K562 (cell line): ENCODE measurements around the gene ST3GAL3. TPM values are rescaled to one million over a fixed set of nuclear protein-coding genes. Genes with fewer than 3 reads are reported as not detected.

ENCODE experiments used
- ATAC-seq: fragments of 200-7000 bp; cut with Tn5 transposase; 3 replicates; pipeline ENCODE4 v1.9.1; 2020; ENCODE audit warnings: moderate library complexity
- BruUV-seq: library from RNA; stranded (reverse); fragments of 400-500 nt; replicated peaks from 2 replicates; lab custom pipeline; 2021; lab: Mats Ljungman, UMichigan
- CTCF ChIA-PET: fragments of 300-600 bp; formaldehyde crosslinking; extraction: SDS; loops from one replicate; lab custom pipeline; 2021; ENCODE audit warnings: low intra/inter-chr PET ratio; lab: Yijun Ruan, JAX
- POLR2A ChIA-PET: fragments of 300-600, 350-650 bp; sonication (Branson Sonifier 250); formaldehyde crosslinking; extraction: SDS; loops from one replicate; lab custom pipeline; 2021; ENCODE audit warnings: antibody characterized with exemption, inconsistent platforms; lab: Yijun Ruan, JAX
- DNase-seq, 4 experiments: peaks; one replicate each; pipeline versions ENCODE4 v3.0.0 to v3.0.0-alpha.2; 2011 to 2018; ENCODE audit warnings: low spot score in 3 of 4, mixed read lengths in 3 of 4; ENCODE audit errors: extremely low read depth in 1 of 4
- FAIRE-seq: peaks from 2 replicates; lab custom pipeline; 2011; peaks lifted over from hg19 to GRCh38; lab: Jason Lieb, UNC
- H2AFZ ChIP-seq: 2 replicates; pipeline ENCODE4 v1.6.0; 2011; ENCODE audit warnings: low read depth, low read length, control low read depth, inconsistent platforms
- H3K27ac ChIP-seq: fragments of 200-600 bp; 3 replicates; pipeline ENCODE4 v1.8.0; 2011; ENCODE audit warnings: low read depth, mild to moderate bottlenecking, control low read depth, inconsistent platforms, low read length, moderate library complexity, mixed read lengths; ENCODE audit errors: extremely low read depth
- H3K27me3 ChIP-seq, 2 experiments: fragments of 300-600 bp in 1 of 2; 2 replicates in 1 of 2; 3 replicates in 1 of 2; pipeline versions ENCODE4 v1.6.0 to v1.8.0; 2011; ENCODE audit warnings: inconsistent platforms in 2 of 2, low read length in 2 of 2, mild to moderate bottlenecking in 1 of 2, mixed read lengths in 1 of 2, moderate library complexity in 1 of 2; ENCODE audit not compliant: control insufficient read depth in 2 of 2, insufficient read depth in 2 of 2
- H3K36me3 ChIP-seq: fragments of 300-600 bp; 3 replicates; pipeline ENCODE4 v1.8.0; 2011; ENCODE audit warnings: mild to moderate bottlenecking, low read length, inconsistent platforms; ENCODE audit not compliant: control insufficient read depth, insufficient read depth
- H3K4me1 ChIP-seq, 2 experiments: fragments of 200-600 bp in 1 of 2; replicated peaks in 1 of 2; 2 replicates in 1 of 2; 3 replicates in 1 of 2; pipeline versions ENCODE4 v1.5.1 to v1.8.0; 2011; ENCODE audit warnings: inconsistent platforms in 2 of 2, low read length in 2 of 2, mild to moderate bottlenecking in 1 of 2, mixed read lengths in 1 of 2, moderate library complexity in 1 of 2; ENCODE audit not compliant: control insufficient read depth in 2 of 2, insufficient read depth in 2 of 2
- H3K4me2 ChIP-seq: 2 replicates; pipeline ENCODE4 v1.6.1; 2011; ENCODE audit warnings: low read length, control low read depth, inconsistent platforms, mixed read lengths; ENCODE audit not compliant: insufficient read depth
- H3K4me3 ChIP-seq: fragments of 200-600 bp; sonication (generic), shearing (Covaris generic); 2 replicates; pipeline ENCODE4 v1.5.1; 2016; ENCODE audit warnings: control low read depth, inconsistent platforms
- H3K79me2 ChIP-seq: fragments of 200-600 bp; 3 replicates; pipeline ENCODE4 v1.8.0; 2011; ENCODE audit warnings: low read length, inconsistent platforms; ENCODE audit not compliant: control insufficient read depth, insufficient read depth
- H3K9ac ChIP-seq, 2 experiments: 2 replicates each; pipeline versions ENCODE4 v1.6.0 to v1.6.1; 2011; ENCODE audit warnings: low read depth in 2 of 2, low read length in 2 of 2, control low read depth in 1 of 2, inconsistent platforms in 1 of 2, mild to moderate bottlenecking in 1 of 2, mixed read lengths in 1 of 2; ENCODE audit not compliant: insufficient read depth in 1 of 2
- H3K9me1 ChIP-seq: one replicate; pipeline ENCODE4 v1.6.0; 2011; ENCODE audit warnings: inconsistent platforms, mild to moderate bottlenecking, low read length, moderate library complexity; ENCODE audit not compliant: control insufficient read depth, insufficient read depth
- H3K9me3 ChIP-seq: replicated peaks from 2 replicates; pipeline ENCODE4 v1.5.1; 2011; ENCODE audit warnings: low read depth, low read length, inconsistent platforms; ENCODE audit not compliant: control insufficient read depth, insufficient read depth
- H4K20me1 ChIP-seq: replicated peaks from 2 replicates; pipeline ENCODE4 v1.6.1; 2011; ENCODE audit warnings: low read length, inconsistent platforms, mixed read lengths; ENCODE audit not compliant: control insufficient read depth, insufficient read depth
- ATF2 ChIP-seq: sonication (generic); formaldehyde crosslinking; IDR thresholded peaks from 2 replicates; pipeline ENCODE4 v1.8.1; 2022; ENCODE audit warnings: missing genetic modification reagents
- BHLHE40 ChIP-seq: IDR thresholded peaks from 2 replicates; pipeline ENCODE4 v1.6.1; 2011; ENCODE audit warnings: low read length, improper control_type of control experiment
- CBFA2T3 ChIP-seq: fragments of 450-650 bp; IDR thresholded peaks from 2 replicates; pipeline ENCODE4 v1.6.1; 2017
- DIDO1 ChIP-seq: fragments of 450-650 bp; IDR thresholded peaks from 2 replicates; pipeline ENCODE4 v1.6.1; 2016; ENCODE audit warnings: low read depth, missing biosample characterization, missing genetic modification characterization
- EGR1 ChIP-seq: fragments of 450-650 bp; conservative IDR thresholded peaks from 2 replicates; pipeline ENCODE4 v1.6.1; 2017; ENCODE audit warnings: mild to moderate bottlenecking
- HES1 ChIP-seq: fragments of 450-650 bp; IDR thresholded peaks from 2 replicates; pipeline ENCODE4 v1.6.1; 2016; ENCODE audit warnings: low read depth, mild to moderate bottlenecking, moderate library complexity
- KDM4B ChIP-seq, 2 experiments: fragments of 450-650 bp in 1 of 2; sonication (generic) in 1 of 2; IDR thresholded peaks; 2 replicates each; pipeline ENCODE4 v1.6.1; 2016 to 2017; ENCODE audit warnings: borderline replicate concordance in 2 of 2, antibody characterized with exemption in 1 of 2, low read depth in 1 of 2, mild to moderate bottlenecking in 1 of 2
- MEF2D ChIP-seq: conservative IDR thresholded peaks from 2 replicates; pipeline ENCODE4 v1.6.1; 2016; ENCODE audit warnings: low read depth, missing genetic modification characterization, missing compliant biosample characterization
- MITF ChIP-seq: IDR thresholded peaks from 2 replicates; pipeline ENCODE4 v1.6.1; 2014; ENCODE audit warnings: antibody characterized with exemption
- MLX ChIP-seq, 2 experiments: fragments of 450-650 bp in 1 of 2; sonication (generic) in 1 of 2; formaldehyde crosslinking; conservative IDR thresholded peaks; 2 replicates each; pipeline versions ENCODE4 v1.4.0 to v1.8.1; 2020 to 2022; ENCODE audit warnings: mild to moderate bottlenecking in 1 of 2, missing genetic modification reagents in 1 of 2
- PCBP1 ChIP-seq: fragments of 200-400 bp; formaldehyde crosslinking; IDR thresholded peaks from 2 replicates; pipeline ENCODE4 v1.6.1; 2018; ENCODE audit warnings: mild to moderate bottlenecking, low read depth, low read length; ENCODE audit not compliant: poor library complexity, severe bottlenecking
- PRPF4 ChIP-seq: fragments of 200-400 bp; formaldehyde crosslinking; IDR thresholded peaks from one replicate; pipeline ENCODE4 v1.6.1; 2017; ENCODE audit warnings: low read length, low read depth, mild to moderate bottlenecking; ENCODE audit not compliant: insufficient read depth, poor library complexity, severe bottlenecking
- SMAD1 ChIP-seq: fragments of 150-350 bp; IDR thresholded peaks from 2 replicates; pipeline ENCODE4 v1.6.1; 2014; ENCODE audit warnings: low read length, low read depth; ENCODE audit not compliant: partially characterized antibody
- TFAP4 ChIP-seq: sonication (generic); formaldehyde crosslinking; IDR thresholded peaks from 2 replicates; pipeline ENCODE4 v1.8.0; 2022; ENCODE audit warnings: missing genetic modification reagents, mild to moderate bottlenecking, moderate library complexity, borderline replicate concordance
- ZNF766 ChIP-seq: fragments of 200-800 bp; sonication (Bioruptor generic); conservative IDR thresholded peaks from 2 replicates; pipeline ENCODE4 v1.6.1; 2016; ENCODE audit warnings: missing genetic modification characterization, missing compliant biosample characterization
- WGBS: fragments of 100-300 bp; shearing (Covaris generic); methylation state at CpG from one replicate; pipeline ENCODE4 v1.1.6; 2016; ENCODE audit warnings: low coverage, mixed read lengths; ENCODE audit not compliant: insufficient coverage; ENCODE audit errors: missing lambda C conversion rate; 5-methylcytosine and 5-hydroxymethylcytosine counted together
- in situ Hi-C: fragments of 300-500 bp; cut with MboI; formaldehyde crosslinking; loops from 4 replicates; pipeline ENCODE4 v1.15.0; 2018; ENCODE audit warnings: inconsistent platforms, mixed read lengths
- intact Hi-C: fragments of 100-400 bp; cut with micrococcal nuclease; formaldehyde crosslinking; loops from 2 replicates; pipeline ENCODE4 v1.14.2; 2022
- polyA plus RNA-seq, 8 experiments: library from polyadenylated mRNA; depleted of rRNA in 4 of 8; stranded (reverse) in 5 of 8; unstranded in 3 of 8; fragments of >200 nt; fragmentation: Nextera tagmentation in 2 of 8; fragmentation: Illumina TruSeq in 1 of 8; extraction: Ambion mirVana in 2 of 8; extraction: Trizol in 1 of 8; gene quantifications; 2 replicates each; pipeline versions ENCODE4 v1.2.1 to v1.2.3, GENCODE V29; 2011 to 2014; ENCODE audit warnings: inconsistent platforms in 1 of 8, missing spikeins in 1 of 8
- total RNA-seq, 7 experiments: library from RNA; depleted of rRNA in 6 of 7; stranded (reverse); fragments of >200 nt in 6 of 7; fragmentation: Illumina TruSeq in 2 of 7; extraction: Trizol in 2 of 7; gene quantifications; 2 replicates each; pipeline versions ENCODE4 v1.2.1 to v1.2.3, GENCODE V29; 2011 to 2021; ENCODE audit warnings: low replicate concordance in 1 of 7

The ST3GAL3 gene
- total and polyA plus RNA-seq, 9 of the 15 experiments (the other 6 are each of a cell fraction or from before 2014, with no cell fraction given) = 1.2 to 18.9 (median 11.0) TPM

GRCh38 chr1:43836267-43836951 lies 129.1 kb downstream of the ST3GAL3 start:
- FAIRE-seq (no peak), ATAC-seq (peak; percentile 31), DNase-seq (peak; percentile 54 to 75 (median 66))
- no peak overlapping the region for H2AFZ ChIP-seq
- H4K20me1 ChIP-seq = no peaks in the 10 kb centered on the region
- in situ Hi-C loops = no loop called here
- H3K79me2 ChIP-seq = peaks cover 2% of the 10 kb centered on the region; the same call in 2 of the 3 replicates
- peak overlapping the region in 1 of 2 experiments; percentile 77; a peak in 2 of 4 replicates for H3K9ac ChIP-seq
- WGBS = 51% methylated on average over 6 of the region's 6 CpGs
- peaks cover 4% of the 10 kb centered on the region for H3K9me1 ChIP-seq
- H3K4me3 ChIP-seq = no peak overlapping the region
- no peaks in the 10 kb centered on the region for H3K9me3 ChIP-seq
- H3K4me1 ChIP-seq = peaks cover 28 to 41% of the 10 kb centered on the region in 2 experiments
- intact Hi-C loops = no loop called here
- CTCF ChIA-PET = no interaction called here
- POLR2A ChIA-PET = interaction anchor here (0.9 kb wide), 1 partner anchor 10 kb away, joined by 3 read pairs; no protein-coding TSS in a partner anchor
- H3K4me2 ChIP-seq = no peak overlapping the region
- H3K36me3 ChIP-seq = peaks cover 13% of the 10 kb centered on the region; the same call in 1 of the 3 replicates
- no peaks in the 10 kb centered on the region for H3K27me3 ChIP-seq
- BruUV-seq = no TSS peak
- peak overlapping the region; percentile 82; the same call in 1 of the 3 replicates for H3K27ac ChIP-seq
- TF ChIP-seq MITF (0 out of 2 replicates have a peak, but pooled peaks have one; percentile 21), MEF2D (tag) (no peak), KDM4B (IDR thresholded peaks at IDR 0.05; ENCODE audit: borderline replicate concordance in 2 of 2, low read depth in 1 of 2) (0 out of 4 replicates have a peak, but pooled peaks of 1 of the 2 experiments have one; percentile 39), MLX (CRISPR knock-in tag; conservative IDR thresholded peaks at IDR 0.05) (no peak), ZNF766 (CRISPR knock-in tag) (peak; percentile 14; the same call in 1 of the 2 replicates), ATF2 (CRISPR knock-in tag) (no peak), CBFA2T3 (0 out of 2 replicates have a peak, but pooled peaks have one; percentile 11), PRPF4 (no peak), DIDO1 (tag) (no peak), SMAD1 (peak; percentile 69), PCBP1 (no peak), TFAP4 (CRISPR knock-in tag) (peak; percentile 34; the same call in 1 of the 2 replicates), EGR1 (peak; percentile 73), BHLHE40 (peak; percentile 41; the same call in 1 of the 2 replicates), HES1 (no peak)
